AG09319 (cell line): ENCODE measurements around the gene MAST4.
A peak's percentile ranks its signal among the peaks of the same experiment; 100 is the strongest.

ENCODE experiments used
- DNase-seq: peaks from one replicate; pipeline ENCODE4 v3.0.0-alpha.2; 2010; ENCODE audit warnings: low read depth; ENCODE audit errors: extremely low read depth
- CTCF ChIP-seq: IDR thresholded peaks from 2 replicates; pipeline ENCODE4 v1.5.1; 2011; ENCODE audit warnings: low read depth, mild to moderate bottlenecking, inconsistent platforms, low read length, moderate library complexity

MAST4 gene

GRCh38 chr5:67205981-67206380 lies 609.8 kb downstream of the MAST4 start:
- no peak for DNase-seq
- TF ChIP-seq CTCF, result no peak

- no peak for TF ChIP-seq CTCF
- DNase-seq, result no peak
These were observed 610.3 kb downstream of the MAST4 start for GRCh38 chr5:67206461-67206860.

- DNase-seq, result no peak
- TF ChIP-seq CTCF, result no peak
These were observed 610.7 kb downstream of the MAST4 start for GRCh38 chr5:67206929-67207328.

GRCh38 chr5:67208403-67208802 lies 612.2 kb downstream of the MAST4 start:
- TF ChIP-seq CTCF, result no peak
- no peak for DNase-seq

GRCh38 chr5:67209141-67209771 lies 613.1 kb downstream of the MAST4 start:
- peak; percentile 65 for TF ChIP-seq CTCF
- DNase-seq, result peak; percentile 34

GRCh38 chr5:67211926-67212325 lies 615.7 kb downstream of the MAST4 start:
- no peak for DNase-seq
- TF ChIP-seq CTCF, result no peak

- DNase-seq, result no peak
- no peak for TF ChIP-seq CTCF
These were observed 617.8 kb downstream of the MAST4 start for GRCh38 chr5:67214036-67214435.
